Suprapubic skin (tissue), 4 donors: ENCODE data around the gene METTL16. TPM values are rescaled to one million over a fixed set of nuclear protein-coding genes. Genes with fewer than 3 reads are reported as not detected.
"Not testable (repeated sequence)": the region's sequence is repeated elsewhere in the genome, so short reads cannot be mapped to it uniquely, and the experiment has no call there.

Experiments
- DNase-seq, 2 donors: peaks; one replicate each; pipeline ENCODE4 v3.0.0-alpha.2; 2019; ENCODE audit warnings: low spot score in 2 of 2
- H3K27ac ChIP-seq: fragments of 200-600 bp; sonication (generic); one replicate; pipeline ENCODE4 v1.5.1; 2019
- H3K27me3 ChIP-seq: fragments of 200-600 bp; sonication (generic); one replicate; pipeline ENCODE4 v1.5.1; 2019
- H3K36me3 ChIP-seq: fragments of 200-600 bp; sonication (generic); one replicate; pipeline ENCODE4 v1.5.1; 2019
- H3K4me1 ChIP-seq: fragments of 200-600 bp; sonication (generic); one replicate; pipeline ENCODE4 v1.5.1; 2019
- H3K4me3 ChIP-seq: fragments of 200-600 bp; sonication (generic); one replicate; pipeline ENCODE4 v1.5.1; 2019; ENCODE audit warnings: mild to moderate bottlenecking
- H3K9me3 ChIP-seq: fragments of 200-600 bp; sonication (generic); one replicate; pipeline ENCODE4 v1.5.1; 2019
- CTCF ChIP-seq, 2 donors: fragments of 200-600 bp in 1 of 2; fragments of 450-650 bp in 1 of 2; sonication (generic) in 1 of 2; IDR thresholded peaks; one replicate each; pipeline ENCODE4 v1.5.1; 2016 to 2019; ENCODE audit warnings: antibody characterized with exemption in 2 of 2, mild to moderate bottlenecking in 1 of 2, moderate library complexity in 1 of 2
- EP300 ChIP-seq: sonication (generic); formaldehyde crosslinking; IDR thresholded peaks from one replicate; pipeline ENCODE4 v1.6.1; 2017; ENCODE audit warnings: antibody characterized with exemption
- POLR2A ChIP-seq, 2 donors: fragments of 450-650 bp; IDR thresholded peaks; one replicate each; pipeline ENCODE4 v1.6.1; 2017; ENCODE audit warnings: antibody characterized with exemption in 2 of 2, mild to moderate bottlenecking in 2 of 2, moderate library complexity in 2 of 2
- POLR2AphosphoS5 ChIP-seq, 3 donors: sonication (generic); formaldehyde crosslinking; IDR thresholded peaks; one replicate each; pipeline ENCODE4 v1.6.1; 2017; ENCODE audit warnings: antibody characterized with exemption in 3 of 3
- WGBS: methylation state at CpG from one replicate; pipeline ENCODE4 v1.1.5; 2018; 5-methylcytosine and 5-hydroxymethylcytosine counted together
- total RNA-seq, 4 donors: library from RNA; depleted of rRNA; stranded (reverse); fragments of >200 nt; gene quantifications; one replicate each; pipeline ENCODE4 v1.1.0, GENCODE V29; 2016

METTL16 gene
- total RNA-seq, 4 donors from 2014 or later: 30.8 to 53.3 (median 35.9) TPM

DNA sequence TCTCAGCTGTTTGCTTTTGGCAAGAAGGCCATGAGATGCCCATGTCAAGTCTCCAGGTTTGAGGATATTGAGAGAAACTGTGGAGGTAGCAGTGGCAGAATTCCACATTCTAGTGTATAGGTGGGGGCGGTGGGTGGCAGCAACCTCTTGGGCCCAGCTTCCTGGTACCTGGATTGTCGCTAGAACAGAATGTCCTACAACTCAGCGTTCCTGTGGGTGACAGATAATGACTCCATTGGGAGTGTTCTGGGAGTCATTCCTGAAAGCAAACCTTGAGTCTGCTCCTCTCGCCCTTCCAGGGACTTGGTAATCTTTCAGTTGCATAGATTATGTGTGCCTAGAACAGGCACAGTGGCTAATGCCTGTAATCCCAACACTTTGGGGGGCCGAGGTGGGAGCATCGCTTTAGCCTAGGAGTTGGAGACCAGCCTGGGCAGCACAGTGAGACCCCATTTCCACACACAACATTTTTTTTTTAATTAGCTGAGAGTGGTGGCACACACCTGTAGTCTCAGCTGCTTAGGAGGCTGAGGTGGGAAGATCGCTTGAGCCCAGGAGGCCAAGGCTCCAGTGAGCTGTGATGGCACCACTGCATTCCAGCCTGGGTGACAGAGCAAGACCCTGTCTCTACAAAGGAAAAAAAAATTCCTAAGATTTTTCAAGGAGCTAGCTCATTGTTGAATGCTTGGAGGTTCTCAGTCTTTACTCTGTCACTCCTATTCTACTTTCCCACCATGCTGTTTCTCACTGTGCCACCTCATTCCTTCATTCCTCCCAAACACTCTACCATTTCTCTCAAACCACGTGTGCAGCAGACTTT lies 37.9 kb upstream of the METTL16 start:
- 74% methylated on average over 8 of the region's 8 CpGs for WGBS
- no peak for DNase-seq

GRCh38 chr17:2548026-2548425 lies 36.3 kb upstream of the METTL16 start:
- 49% methylated on average over 9 of the region's 9 CpGs for WGBS
- H3K9me3 ChIP-seq, DNase-seq, H3K36me3 ChIP-seq, H3K27me3 ChIP-seq, H3K27ac ChIP-seq, H3K4me3 ChIP-seq, H3K4me1 ChIP-seq: not testable (repeated sequence)

More for the DNA sequence above, 37.9 kb upstream of the METTL16 start:
- Histone ChIP-seq H3K4me3 (no peak overlapping the region), H3K9me3 (no peaks in the 10 kb centered on the region), H3K27ac (no peak overlapping the region), H3K27me3 (no peaks in the 10 kb centered on the region), H3K36me3 (no peaks in the 10 kb centered on the region), H3K4me1 (peaks cover 5% of the 10 kb centered on the region)
- no peak for TF ChIP-seq POLR2AphosphoS5 (IDR thresholded peaks at IDR 0.05)
- no peak for TF ChIP-seq POLR2A (IDR thresholded peaks at IDR 0.05)
- TF ChIP-seq CTCF (IDR thresholded peaks at IDR 0.05): no peak
- no peak for TF ChIP-seq EP300

GRCh38 chr17:2547176-2547575 lies 35.5 kb upstream of the METTL16 start:
- Histone ChIP-seq H3K27me3 (no peaks in the 10 kb centered on the region), H3K36me3 (no peaks in the 10 kb centered on the region), H3K4me3 (no peak overlapping the region), H3K4me1 (peaks cover 8% of the 10 kb centered on the region), H3K9me3 (no peaks in the 10 kb centered on the region), H3K27ac (no peak overlapping the region)
- WGBS: 47% methylated on average over 9 of the region's 9 CpGs
- DNase-seq: no peak
- TF ChIP-seq POLR2AphosphoS5 (IDR thresholded peaks at IDR 0.05): no peak
- no peak for TF ChIP-seq POLR2A (IDR thresholded peaks at IDR 0.05)
- TF ChIP-seq EP300: no peak
- no peak for TF ChIP-seq CTCF (IDR thresholded peaks at IDR 0.05)

DNA sequence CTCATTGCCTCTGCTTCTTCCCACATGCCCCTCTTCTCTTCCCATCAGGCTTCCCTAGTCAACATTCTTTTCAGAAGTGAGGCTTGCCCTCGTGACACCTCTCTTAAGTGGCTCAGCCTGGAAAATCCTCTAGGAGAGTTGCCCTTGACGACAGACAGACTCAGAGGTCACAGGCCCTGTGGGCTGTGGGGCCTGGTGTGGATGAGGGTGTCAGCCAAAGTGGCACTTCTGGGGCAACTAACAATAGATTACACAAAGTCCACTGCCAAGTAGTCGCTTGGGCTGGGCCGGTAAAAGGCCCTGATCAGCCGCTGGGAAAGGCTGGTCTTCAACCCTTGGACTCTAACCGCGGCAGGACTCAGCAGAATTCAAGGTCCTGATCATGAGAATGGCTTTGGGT lies 33.7 kb upstream of the METTL16 start:
- no peak for TF ChIP-seq EP300
- TF ChIP-seq POLR2A (IDR thresholded peaks at IDR 0.05): no peak
- no peak for TF ChIP-seq POLR2AphosphoS5 (IDR thresholded peaks at IDR 0.05)
- TF ChIP-seq CTCF (IDR thresholded peaks at IDR 0.05): no peak
- DNase-seq: no peak
- Histone ChIP-seq H3K27ac (no peak overlapping the region), H3K27me3 (no peaks in the 10 kb centered on the region), H3K36me3 (no peaks in the 10 kb centered on the region), H3K4me3 (no peak overlapping the region), H3K4me1 (peaks cover 8% of the 10 kb centered on the region), H3K9me3 (no peaks in the 10 kb centered on the region)
- WGBS: 90% methylated on average over 7 of the region's 7 CpGs

- no peak for DNase-seq
- TF ChIP-seq CTCF (IDR thresholded peaks at IDR 0.05): no peak
- no peak for TF ChIP-seq POLR2A (IDR thresholded peaks at IDR 0.05)
- no peak for TF ChIP-seq EP300
- no peak for TF ChIP-seq POLR2AphosphoS5 (IDR thresholded peaks at IDR 0.05)
- Histone ChIP-seq H3K27me3 (no peaks in the 10 kb centered on the region), H3K27ac (no peak overlapping the region), H3K36me3 (no peaks in the 10 kb centered on the region), H3K4me1 (peaks cover 3% of the 10 kb centered on the region), H3K9me3 (no peaks in the 10 kb centered on the region), H3K4me3 (no peak overlapping the region)
- 43% methylated on average over 7 of the region's 7 CpGs for WGBS
Observed at GRCh38 chr17:2542456-2542855, 30.8 kb upstream of the METTL16 start.
